Aorta (tissue), 5 donors: ENCODE measurements around the gene OXSR1. TPM values are rescaled to one million over a fixed set of nuclear protein-coding genes. Genes with fewer than 3 reads are reported as not detected.

Experiments used
- ATAC-seq: fragments of 200-7000 bp; cut with Tn5 transposase; one replicate; pipeline ENCODE4 v1.9.1; 2022; ENCODE audit warnings: moderate library complexity; ENCODE audit not compliant: low FRiP score
- DNase-seq, 2 donors: peaks; one replicate each; pipeline ENCODE4 v3.0.0-alpha.2; 2020
- H3K27ac ChIP-seq, 2 donors: one replicate each; pipeline ENCODE4 v1.5.1; 2013; ENCODE audit warnings: low read length in 2 of 2, mild to moderate bottlenecking in 2 of 2, moderate library complexity in 2 of 2, control low read depth in 1 of 2, inconsistent platforms in 1 of 2, low read depth in 1 of 2
- H3K27me3 ChIP-seq, 2 donors: one replicate each; pipeline ENCODE4 v1.6.1; 2013; ENCODE audit warnings: control low read depth in 1 of 2, low read length in 1 of 2, mild to moderate bottlenecking in 1 of 2, moderate library complexity in 1 of 2; ENCODE audit not compliant: insufficient read depth in 2 of 2, control insufficient read depth in 1 of 2
- H3K36me3 ChIP-seq, 2 donors: one replicate each; pipeline ENCODE4 v1.6.1; 2013; ENCODE audit warnings: control low read depth in 1 of 2, low read length in 1 of 2, mild to moderate bottlenecking in 1 of 2; ENCODE audit not compliant: insufficient read depth in 2 of 2, control insufficient read depth in 1 of 2
- H3K4me1 ChIP-seq, 2 donors: one replicate each; pipeline ENCODE4 v1.6.1; 2013; ENCODE audit warnings: low read length in 2 of 2, control low read depth in 1 of 2, mild to moderate bottlenecking in 1 of 2, moderate library complexity in 1 of 2; ENCODE audit not compliant: insufficient read depth in 2 of 2, control insufficient read depth in 1 of 2
- H3K4me3 ChIP-seq, 2 donors: one replicate each; pipeline ENCODE4 v1.5.1; 2013; ENCODE audit warnings: low read length in 2 of 2, control low read depth in 1 of 2, mild to moderate bottlenecking in 1 of 2
- H3K9me3 ChIP-seq: one replicate; pipeline ENCODE4 v1.6.1; 2013; ENCODE audit warnings: mild to moderate bottlenecking, low read length; ENCODE audit not compliant: control insufficient read depth
- WGBS, 2 donors: extraction: QIAGEN DNeasy Blood & Tissue Kit; methylation state at CpG; one replicate each; pipeline ENCODE4 v1.1.7; 2013; 5-methylcytosine and 5-hydroxymethylcytosine counted together
- intact Hi-C, 2 donors: fragments of 100-400 bp; cut with DNase I; formaldehyde crosslinking; loops; one replicate each; pipeline versions ENCODE4 v1.14.2 to v1.15.0; 2022
- polyA plus RNA-seq, 2 donors: library from polyadenylated mRNA; stranded (reverse); fragments of 200-250 nt; gene quantifications; one replicate each; pipeline ENCODE4 v1.2.3, GENCODE V29; 2013
- total RNA-seq, 2 donors: library from RNA; stranded (reverse); fragmentation: NEBNext Ultra II Directional; extraction: Animal tissue kit (Norgen Biotek cat#: 25700); gene quantifications; one replicate each; pipeline ENCODE4 v1.2.1, GENCODE V29; 2021
- donor health status: healthy with polysubstance abuse.
- donor health status: Bipolar disorder and iron deficiency.
- donor health status: DM: no; HTN: no; CAD: no.
- donor health status: DM: no; HTN: no; CAD: no.
- donor health status: DM: yes; HTN: yes; CAD: no.

OXSR1 gene
- total and polyA plus RNA-seq, 4 donors: 7.9 to 42.0 (median 26.4) TPM

DNA sequence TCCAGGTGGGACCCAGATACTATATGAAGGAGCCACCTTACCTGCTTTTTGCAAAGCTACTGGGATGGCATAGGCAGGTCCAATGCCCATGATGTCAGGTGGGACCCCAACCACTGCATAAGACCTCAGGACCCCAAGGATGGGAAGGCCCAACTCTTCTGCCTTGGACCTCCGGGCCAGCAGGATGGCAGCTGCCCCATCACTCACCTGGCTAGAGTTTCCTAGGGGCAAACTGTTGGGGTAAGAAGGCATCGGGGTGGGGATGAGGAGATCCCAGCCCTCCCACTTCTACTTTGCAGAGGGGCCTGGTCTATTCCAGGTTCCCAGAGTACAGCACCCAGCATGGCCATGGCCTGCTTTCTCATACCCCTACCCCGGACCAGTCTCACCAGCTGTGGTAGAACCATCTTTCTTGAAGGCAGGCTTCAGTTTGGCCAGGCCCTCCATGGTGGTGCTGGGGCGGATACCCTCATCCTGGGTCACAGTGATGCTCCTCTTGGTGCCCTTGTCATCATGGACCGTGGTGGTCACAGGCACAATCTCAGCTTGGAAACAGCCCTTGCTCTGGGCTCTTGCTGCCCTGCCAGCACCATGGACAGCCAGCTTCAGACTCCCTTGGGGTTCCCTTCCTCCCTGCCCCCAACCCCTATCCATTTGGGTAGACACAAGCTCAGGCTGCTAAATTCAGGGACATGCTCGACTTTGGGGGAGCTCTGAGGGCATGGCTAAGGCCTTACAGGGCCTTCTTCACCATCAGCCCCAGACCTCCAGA lies 39.0 kb upstream of the OXSR1 start:
- DNase-seq (no peak), ATAC-seq (no peak)
- no peaks in the 10 kb centered on the region for H3K27me3 ChIP-seq
- H3K4me3 ChIP-seq: no peak overlapping the region
- H3K36me3 ChIP-seq: peaks cover 0 to 17% of the 10 kb centered on the region in 2 donors
- intact Hi-C loops: no loop called here
- no peaks in the 10 kb centered on the region for H3K4me1 ChIP-seq
- H3K27ac ChIP-seq: no peak overlapping the region
- no peaks in the 10 kb centered on the region for H3K9me3 ChIP-seq
- WGBS, 2 donors: 91 to 93% methylated on average over 6 of the region's 6 CpGs

GRCh38 chr3:38127611-38128302 lies 37.6 kb upstream of the OXSR1 start:
- no peaks in the 10 kb centered on the region for H3K4me1 ChIP-seq
- no peaks in the 10 kb centered on the region for H3K9me3 ChIP-seq
- no peaks in the 10 kb centered on the region for H3K27me3 ChIP-seq
- ATAC-seq: no peak
- intact Hi-C loops: no loop called here
- 95 to 97% methylated on average over 4 of the region's 4 CpGs for WGBS, 2 donors
- peaks cover 0 to 17% of the 10 kb centered on the region in 2 donors for H3K36me3 ChIP-seq
- DNase-seq: no peak
- H3K27ac ChIP-seq: no peak overlapping the region
- H3K4me3 ChIP-seq: no peak overlapping the region

DNA sequence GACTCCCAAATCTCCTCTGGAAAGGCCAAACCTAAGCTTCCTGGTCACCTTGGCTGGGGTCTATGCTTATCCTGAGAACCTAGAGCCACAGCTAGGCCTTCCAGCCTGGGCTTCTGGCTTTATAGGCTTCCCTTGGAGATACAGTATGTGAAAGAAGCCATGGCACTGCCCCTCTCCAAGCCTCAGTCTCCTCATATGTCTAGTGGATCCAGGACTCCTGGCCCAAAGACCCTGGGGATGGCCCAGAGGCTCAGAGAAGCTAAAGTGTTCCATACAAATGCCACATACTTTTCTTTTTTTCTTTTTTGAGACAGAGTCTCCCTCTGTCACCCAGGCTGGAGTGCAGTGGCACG lies 37.1 kb upstream of the OXSR1 start:
- H3K4me1 ChIP-seq: no peaks in the 10 kb centered on the region
- no peak overlapping the region for H3K4me3 ChIP-seq
- WGBS, 2 donors: 88 to 93% methylated on average over 1 of the region's 1 CpG
- no peak overlapping the region for H3K27ac ChIP-seq
- no peaks in the 10 kb centered on the region for H3K27me3 ChIP-seq
- peaks cover 0 to 17% of the 10 kb centered on the region in 2 donors for H3K36me3 ChIP-seq
- ATAC-seq: no peak
- DNase-seq: no peak
- intact Hi-C loops: no loop called here
- no peaks in the 10 kb centered on the region for H3K9me3 ChIP-seq

GRCh38 chr3:38129058-38129457 lies 36.3 kb upstream of the OXSR1 start:
- Histone ChIP-seq H3K36me3 (peaks cover 0 to 17% of the 10 kb centered on the region in 2 donors), H3K27ac (no peak overlapping the region), H3K4me1 (no peaks in the 10 kb centered on the region), H3K27me3 (no peaks in the 10 kb centered on the region), H3K4me3 (no peak overlapping the region), H3K9me3 (no peaks in the 10 kb centered on the region)
- intact Hi-C loops: no loop called here
- DNase-seq (no peak), ATAC-seq (no peak)
- 83 to 86% methylated on average over 4 to 5 of the region's 5 CpGs for WGBS, 2 donors

DNA sequence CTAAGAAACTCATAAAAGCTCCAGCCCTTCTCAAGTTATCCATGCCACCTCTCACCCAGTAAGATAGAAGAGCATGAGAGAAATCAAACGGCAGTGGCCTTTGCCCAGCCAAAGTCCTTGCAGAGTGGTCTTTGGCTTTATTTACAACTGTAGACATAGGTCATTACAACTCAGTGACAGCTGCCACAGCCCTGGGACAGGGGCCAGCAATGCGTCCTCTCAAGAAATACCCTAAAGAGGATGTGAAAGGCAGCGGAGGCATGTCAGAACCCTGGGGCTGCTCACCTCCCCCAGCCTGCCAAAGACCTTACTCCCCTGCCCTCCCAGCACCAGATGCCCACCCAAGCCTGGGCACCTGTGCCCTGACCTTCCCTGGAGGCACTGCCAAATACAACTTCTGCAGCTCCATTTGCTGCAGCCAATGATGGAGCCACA lies 34.7 kb upstream of the OXSR1 start:
- Histone ChIP-seq H3K4me3 (no peak overlapping the region), H3K27me3 (no peaks in the 10 kb centered on the region), H3K27ac (no peak overlapping the region), H3K4me1 (no peaks in the 10 kb centered on the region), H3K36me3 (peaks cover 0 to 13% of the 10 kb centered on the region in 2 donors), H3K9me3 (no peaks in the 10 kb centered on the region)
- intact Hi-C loops: no loop called here
- ATAC-seq: no peak
- no peak for DNase-seq
- WGBS, 2 donors: 75 to 80% methylated on average over 3 of the region's 3 CpGs

DNA sequence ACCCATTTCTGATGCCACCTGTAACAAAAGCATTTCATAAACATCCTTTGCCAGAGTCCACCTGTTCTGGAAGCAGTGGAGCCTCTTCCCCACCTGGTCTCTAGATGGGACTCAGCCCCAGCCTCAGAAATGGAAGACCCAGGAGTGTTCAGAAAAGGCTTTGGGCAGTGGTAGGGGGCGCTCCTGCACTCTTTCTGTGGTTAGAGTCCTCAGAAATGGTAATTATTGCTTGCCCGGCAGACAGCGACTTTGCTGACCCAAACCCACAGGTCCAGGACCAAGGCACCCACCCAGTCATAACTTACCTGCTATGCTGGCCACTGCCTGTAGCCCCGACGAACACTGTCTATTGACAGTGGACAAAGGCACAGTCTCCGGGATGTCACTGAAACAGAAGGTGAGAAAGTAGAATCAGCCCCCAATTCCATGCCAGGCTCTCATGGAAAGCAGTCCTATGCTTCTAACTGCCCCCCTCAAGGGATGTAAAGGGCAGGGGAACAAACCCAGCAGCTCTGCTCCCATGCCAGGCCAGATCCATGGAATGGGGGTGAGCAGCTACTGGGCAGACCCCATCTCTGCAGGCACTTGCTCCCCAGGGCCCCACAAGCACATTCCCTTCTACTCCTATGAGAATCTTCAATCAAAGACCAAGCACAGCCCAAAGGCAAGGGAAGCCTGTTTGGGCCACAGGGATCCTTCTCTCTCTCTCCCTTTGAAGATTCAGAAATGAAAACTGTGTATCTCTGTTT lies 33.5 kb upstream of the OXSR1 start:
- Histone ChIP-seq H3K4me3 (no peak overlapping the region), H3K4me1 (no peaks in the 10 kb centered on the region), H3K36me3 (peaks cover 0 to 6% of the 10 kb centered on the region in 2 donors), H3K9me3 (no peaks in the 10 kb centered on the region), H3K27me3 (no peaks in the 10 kb centered on the region), H3K27ac (no peak overlapping the region)
- 59 to 63% methylated on average over 6 of the region's 6 CpGs for WGBS, 2 donors
- intact Hi-C loops: no loop called here
- ATAC-seq (no peak), DNase-seq (peak in 1 of 2 donors; percentile 60)

- intact Hi-C loops: no loop called here
Measured at GRCh38 chr3:38133209-38133556, 32.2 kb upstream of the OXSR1 start.

DNA sequence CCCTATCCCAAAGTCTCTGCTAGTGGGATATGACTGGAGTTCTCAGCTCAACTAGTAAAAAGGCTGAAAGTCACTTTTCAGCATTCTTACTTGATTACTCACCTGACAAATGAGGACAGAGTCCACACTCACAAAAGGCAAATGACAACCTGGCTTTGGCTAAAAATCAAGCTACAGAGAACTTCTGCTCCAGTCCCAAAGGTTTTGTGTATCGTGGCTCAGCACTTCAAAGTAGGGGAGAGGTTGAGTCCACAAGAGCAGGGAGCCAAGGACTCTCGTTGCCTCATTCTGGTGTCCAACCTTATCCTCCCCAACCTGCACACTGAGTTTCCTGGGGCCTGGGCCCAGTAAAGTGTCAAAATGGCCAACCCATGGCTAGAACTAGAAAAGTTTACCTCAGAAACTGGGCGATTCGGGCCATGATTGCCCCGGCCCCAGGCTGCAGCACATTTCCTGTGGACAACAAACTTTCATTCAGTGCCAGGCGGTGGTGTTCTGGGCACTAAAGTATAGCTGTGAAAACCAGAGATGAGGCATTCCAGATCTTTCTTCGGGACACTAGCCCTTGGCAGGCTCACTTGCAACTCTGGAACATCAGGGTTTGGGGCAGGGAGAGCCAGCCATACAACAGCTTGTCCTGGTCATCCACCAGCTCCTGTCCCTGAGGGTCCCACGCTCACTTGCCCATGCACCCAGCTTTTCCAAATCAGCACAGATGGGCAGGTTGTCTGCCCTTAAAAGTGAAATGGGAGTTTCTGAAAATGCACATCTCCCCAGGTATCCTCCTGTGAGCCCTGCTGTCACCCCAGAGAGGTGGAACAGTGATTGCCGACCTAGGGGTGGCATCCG lies 31.6 kb upstream of the OXSR1 start:
- Histone ChIP-seq H3K27ac (no peak overlapping the region), H3K9me3 (no peaks in the 10 kb centered on the region), H3K36me3 (peaks cover 0 to 2% of the 10 kb centered on the region in 2 donors), H3K27me3 (no peaks in the 10 kb centered on the region), H3K4me1 (no peaks in the 10 kb centered on the region), H3K4me3 (no peak overlapping the region)
- ATAC-seq (no peak), DNase-seq (no peak)
- intact Hi-C loops: no loop called here
- WGBS, 2 donors: 88 to 90% methylated on average over 10 of the region's 10 CpGs

More at GRCh38 chr3:38133209-38133556, 32.2 kb upstream of the OXSR1 start:
- ATAC-seq (no peak), DNase-seq (no peak)
- no peaks in the 10 kb centered on the region for H3K4me1 ChIP-seq
- no peak overlapping the region for H3K4me3 ChIP-seq
- 89 to 94% methylated on average over 3 of the region's 3 CpGs for WGBS, 2 donors
- no peaks in the 10 kb centered on the region for H3K9me3 ChIP-seq
- H3K36me3 ChIP-seq: peaks cover 0 to 2% of the 10 kb centered on the region in 2 donors
- H3K27ac ChIP-seq: no peak overlapping the region
- no peaks in the 10 kb centered on the region for H3K27me3 ChIP-seq
